ENCODE results near the gene SLC12A7. TPM values are rescaled to one million over a fixed set of nuclear protein-coding genes. Genes with fewer than 3 reads are reported as not detected.

SLC12A7 gene
- total RNA-seq, 4 donors from 2014 or later: 10.6 to 32.2 (median 18.1) TPM

- intact Hi-C loops (cut with DNase I; ENCODE audit: low total_unique reads): no loop called here
- TF ChIP-seq CTCF (IDR thresholded peaks at IDR 0.05) (no peak), POLR2A (IDR thresholded peaks at IDR 0.05) (no peak)
- WGBS, 2 donors: 76 to 83% methylated on average over 24 to 26 of the region's 26 CpGs
- H3K4me3 ChIP-seq (ENCODE audit: low read depth, poor library complexity, severe bottlenecking): no peak overlapping the region
- DNase-seq (ENCODE audit: low spot score in 2 of 2): no peak
Observed at GRCh38 chr5:1107167-1108022, 4.5 kb downstream of the SLC12A7 start.

- no peak overlapping the region for H3K4me3 ChIP-seq (ENCODE audit: low read depth, poor library complexity, severe bottlenecking)
- no peak for DNase-seq (ENCODE audit: low spot score in 2 of 2)
- 77 to 78% methylated on average over 23 of the region's 23 CpGs for WGBS, 2 donors
- intact Hi-C loops (cut with DNase I; ENCODE audit: low total_unique reads): no loop called here
- TF ChIP-seq POLR2A (IDR thresholded peaks at IDR 0.05) (no peak), CTCF (IDR thresholded peaks at IDR 0.05) (no peak)
Observed at GRCh38 chr5:1106385-1107166, 5.3 kb downstream of the SLC12A7 start.

- TF ChIP-seq POLR2A (IDR thresholded peaks at IDR 0.05) (no peak), CTCF (IDR thresholded peaks at IDR 0.05) (no peak)
- intact Hi-C loops (cut with DNase I; ENCODE audit: low total_unique reads): no loop called here
- no peak for DNase-seq (ENCODE audit: low spot score in 2 of 2)
- no peak overlapping the region for H3K4me3 ChIP-seq (ENCODE audit: low read depth, poor library complexity, severe bottlenecking)
- WGBS, 2 donors: 49 to 53% methylated on average over 17 to 18 of the region's 19 CpGs
Observed at GRCh38 chr5:1105350-1106265, 6.3 kb downstream of the SLC12A7 start.

- no peak overlapping the region for H3K4me3 ChIP-seq (ENCODE audit: low read depth, poor library complexity, severe bottlenecking)
- intact Hi-C loops (cut with DNase I; ENCODE audit: low total_unique reads): no loop called here
- no peak for DNase-seq (ENCODE audit: low spot score in 2 of 2)
- 41 to 42% methylated on average over 20 to 22 of the region's 27 CpGs for WGBS, 2 donors
- no peak for TF ChIP-seq POLR2A (IDR thresholded peaks at IDR 0.05)
- no peak for TF ChIP-seq CTCF (IDR thresholded peaks at IDR 0.05)
Observed at GRCh38 chr5:1104327-1105006, 7.4 kb downstream of the SLC12A7 start.
